Measurements from ENCODE around the gene IDS. TPM values are rescaled to one million over a fixed set of nuclear protein-coding genes. Genes with fewer than 3 reads are reported as not detected.

IDS gene
- total and polyA plus RNA-seq, 2 donors (not counting 3 experiments of a cell fraction or from before 2014, with no cell fraction given) = 35.2 to 44.0 TPM

DNA sequence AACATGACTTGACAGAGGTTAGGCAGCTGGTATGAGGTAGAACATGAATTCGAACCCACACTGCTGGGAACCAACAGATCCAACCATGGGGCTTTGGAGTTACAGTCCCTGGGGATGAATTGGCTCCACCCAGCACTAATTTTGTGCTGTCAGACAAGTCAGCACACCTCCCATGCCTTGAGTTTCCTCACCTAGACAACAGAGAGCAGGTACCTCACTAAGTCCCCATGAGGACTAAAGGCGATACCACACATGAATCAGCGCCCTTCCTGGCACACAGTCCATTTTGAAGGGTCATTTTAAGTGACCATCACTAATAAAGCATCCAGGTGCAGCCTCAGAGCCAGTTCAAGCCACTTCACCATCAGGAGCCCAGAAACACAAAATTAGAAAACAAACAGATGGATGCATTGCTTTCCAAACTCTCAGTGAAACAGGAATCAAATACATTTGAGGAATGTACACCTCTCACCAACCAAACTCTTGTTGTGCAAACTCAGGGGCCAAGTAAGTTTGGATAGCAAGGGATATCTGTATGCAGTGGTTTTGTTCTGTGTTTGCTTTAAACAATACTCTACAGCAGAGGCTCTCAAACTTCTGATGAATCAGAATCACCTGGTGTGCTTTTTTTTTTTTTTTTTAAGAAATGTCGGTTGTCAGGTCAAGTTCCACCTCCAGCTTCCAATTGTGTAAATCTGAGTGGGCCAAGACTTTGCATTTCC is 10.1 kb downstream of the IDS start:
- no TSS peak for BruUV-seq (replicated peaks)
- no peaks in the 10 kb centered on the region for H3K27me3 ChIP-seq (ENCODE audit: control insufficient read depth in 2 of 2, insufficient read depth in 2 of 2, low read length in 2 of 2)
- TF ChIP-seq EZH2 (IDR thresholded peaks at IDR 0.05; ENCODE audit: borderline replicate concordance, low read depth, low read length, severe bottlenecking) (no peak), GATA2 (IDR thresholded peaks at IDR 0.05; ENCODE audit: insufficient read depth, insufficient read length, low read depth, low read length) (no peak), JUN (IDR thresholded peaks at IDR 0.05; ENCODE audit: borderline replicate concordance, insufficient read depth, insufficient read length, low read depth) (no peak), POLR2A (IDR thresholded peaks at IDR 0.05; ENCODE audit: low read depth, low read length) (no peak)
- TF ChIP-seq, protein P1, sequence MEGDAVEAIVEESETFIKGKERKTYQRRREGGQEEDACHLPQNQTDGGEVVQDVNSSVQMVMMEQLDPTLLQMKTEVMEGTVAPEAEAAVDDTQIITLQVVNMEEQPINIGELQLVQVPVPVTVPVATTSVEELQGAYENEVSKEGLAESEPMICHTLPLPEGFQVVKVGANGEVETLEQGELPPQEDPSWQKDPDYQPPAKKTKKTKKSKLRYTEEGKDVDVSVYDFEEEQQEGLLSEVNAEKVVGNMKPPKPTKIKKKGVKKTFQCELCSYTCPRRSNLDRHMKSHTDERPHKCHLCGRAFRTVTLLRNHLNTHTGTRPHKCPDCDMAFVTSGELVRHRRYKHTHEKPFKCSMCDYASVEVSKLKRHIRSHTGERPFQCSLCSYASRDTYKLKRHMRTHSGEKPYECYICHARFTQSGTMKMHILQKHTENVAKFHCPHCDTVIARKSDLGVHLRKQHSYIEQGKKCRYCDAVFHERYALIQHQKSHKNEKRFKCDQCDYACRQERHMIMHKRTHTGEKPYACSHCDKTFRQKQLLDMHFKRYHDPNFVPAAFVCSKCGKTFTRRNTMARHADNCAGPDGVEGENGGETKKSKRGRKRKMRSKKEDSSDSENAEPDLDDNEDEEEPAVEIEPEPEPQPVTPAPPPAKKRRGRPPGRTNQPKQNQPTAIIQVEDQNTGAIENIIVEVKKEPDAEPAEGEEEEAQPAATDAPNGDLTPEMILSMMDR (IDR thresholded peaks at IDR 0.05; ENCODE audit: extremely low read depth in 1 of 2, insufficient read depth in 1 of 2, low read depth in 1 of 2, low read length in 2 of 2) = no peak
- H3K36me3 ChIP-seq (ENCODE audit: control insufficient read depth in 2 of 2, extremely low read depth in 1 of 2, insufficient read depth in 2 of 2, low read length in 2 of 2) = peaks cover 8 to 15% of the 10 kb centered on the region in 2 experiments
- FAIRE-seq (no peak), DNase-seq (ENCODE audit: low read depth, low spot score) (no peak)
- H2AFZ ChIP-seq (ENCODE audit: low read depth, low read length) = no peak overlapping the region
- no peak overlapping the region for H3K4me2 ChIP-seq (ENCODE audit: insufficient read depth, low read length)
- intact Hi-C loops (cut with micrococcal nuclease) = no loop called here
- CTCF ChIA-PET = no interaction called here
- dilution Hi-C loops (cut with MboI; ENCODE audit: extremely low pct_ligation_motif_present, low sequenced_read_pairs) = no loop called here
- H4K20me1 ChIP-seq (replicated peaks; ENCODE audit: control insufficient read depth, extremely low read depth, insufficient read depth, low read length) = no peaks in the 10 kb centered on the region
- peaks cover 6% of the 10 kb centered on the region for H3K4me1 ChIP-seq (ENCODE audit: control insufficient read depth, extremely low read depth, insufficient read depth, low read length)
- H3K9me3 ChIP-seq (replicated peaks; ENCODE audit: control insufficient read depth, insufficient read depth, low read length) = no peaks in the 10 kb centered on the region
- no peak overlapping the region for H3K27ac ChIP-seq (ENCODE audit: insufficient read depth, low read depth, low read length)
- H3K9ac ChIP-seq (replicated peaks; ENCODE audit: extremely low read depth, insufficient read depth, low read length) = no peak overlapping the region
- H3K79me2 ChIP-seq (ENCODE audit: control insufficient read depth, insufficient read depth, low read length) = no peaks in the 10 kb centered on the region
- no peaks in the 10 kb centered on the region for H3K9me1 ChIP-seq (replicated peaks; ENCODE audit: control insufficient read depth, extremely low read depth, insufficient read depth, low read length)
- POLR2A ChIA-PET = no interaction called here
- no peak overlapping the region for H3K4me3 ChIP-seq (replicated peaks in 1 of 3; ENCODE audit: insufficient read depth in 1 of 3, low read depth in 1 of 3, low read length in 3 of 3)

Data from endothelial cell of umbilical vein (primary cell).